Suppressor macrophage (primary cell): ENCODE results near the gene CRLF2.
A peak's percentile ranks its signal among the peaks of the same experiment; 100 is the strongest.
"Not testable (repeated sequence)": the region's sequence is repeated elsewhere in the genome, so short reads cannot be mapped to it uniquely, and the experiment has no call there.

Experiments used
- DNase-seq, 4 experiments: peaks; one replicate each; pipeline ENCODE4 v3.0.0-alpha.2; 2020 to 2022

The CRLF2 gene

DNA sequence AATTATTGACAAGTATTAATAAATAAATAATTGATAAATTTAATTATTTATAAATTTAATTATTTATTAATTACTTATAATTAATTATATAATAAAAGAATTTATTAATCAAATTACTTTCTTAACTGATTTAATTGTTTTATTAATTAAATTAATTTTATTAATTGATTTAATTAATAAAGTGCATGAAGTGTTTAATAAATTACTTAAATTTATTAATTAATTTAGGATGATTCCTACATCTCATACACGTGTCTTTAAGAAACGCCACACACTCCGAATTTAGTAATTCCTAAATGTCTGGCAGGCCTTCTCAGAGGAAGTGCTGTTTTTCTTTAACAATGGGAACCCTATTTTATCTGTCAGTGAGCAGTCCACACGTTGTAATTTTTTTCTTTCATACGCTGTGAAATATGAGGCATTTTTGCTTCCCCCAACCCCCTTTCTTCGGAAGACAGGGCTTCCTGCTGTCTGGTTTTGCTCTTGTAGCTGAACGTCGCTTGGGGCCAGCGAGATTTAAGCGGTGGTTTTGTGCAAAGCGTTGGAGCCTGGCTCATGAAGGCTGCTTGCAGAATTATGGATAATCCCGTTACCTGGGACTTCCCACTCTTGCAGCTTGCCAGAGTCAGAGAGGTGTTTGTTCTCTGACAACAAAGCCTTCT, 46.8 kb downstream of the CRLF2 start:
- peak; percentile 45 to 65 (median 60) for DNase-seq

DNA sequence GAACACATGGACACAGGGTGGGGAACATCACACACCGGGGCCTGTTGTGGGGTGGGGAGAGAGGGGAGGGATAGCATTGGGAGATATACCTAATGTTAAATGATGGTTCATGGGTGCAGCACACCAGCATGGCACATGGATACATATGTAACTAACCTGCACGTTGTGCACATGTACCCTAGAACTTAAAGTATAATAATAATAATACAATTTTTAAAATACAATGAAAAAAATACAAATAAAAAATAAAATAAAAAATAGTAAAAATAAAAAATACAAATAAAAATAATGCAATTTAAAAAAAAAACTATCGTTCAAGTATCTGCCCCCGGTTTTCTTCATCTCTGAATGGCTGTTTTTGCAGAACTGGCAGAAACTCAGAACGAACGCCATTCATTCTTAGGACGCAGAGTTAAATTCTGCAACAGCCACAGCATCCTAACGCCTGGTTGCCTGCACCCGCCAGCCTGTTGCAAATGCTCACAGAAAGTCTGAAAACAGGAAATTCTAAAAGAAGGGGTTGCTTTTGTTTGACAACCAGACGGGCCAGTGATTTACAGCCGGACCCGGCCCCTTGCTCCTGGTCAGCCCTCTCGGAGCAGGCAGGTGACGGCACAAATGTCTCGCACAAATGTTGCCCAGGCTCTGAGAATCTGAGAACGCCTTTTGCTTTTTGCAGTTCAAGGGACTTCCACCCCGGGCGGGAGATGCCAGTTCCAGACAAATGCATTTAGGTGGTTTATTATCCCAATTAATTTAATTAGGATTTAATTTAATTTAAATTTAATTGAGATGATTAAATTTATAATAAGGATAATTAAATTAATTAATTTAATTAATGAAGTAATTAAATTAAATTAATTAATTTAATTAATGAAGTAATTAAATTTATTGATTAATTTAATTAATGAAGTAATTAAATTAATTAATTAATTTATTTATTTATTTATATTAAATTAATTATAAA, 47.8 kb downstream of the CRLF2 start:
- peak; percentile 54 to 70 (median 64) for DNase-seq

DNA sequence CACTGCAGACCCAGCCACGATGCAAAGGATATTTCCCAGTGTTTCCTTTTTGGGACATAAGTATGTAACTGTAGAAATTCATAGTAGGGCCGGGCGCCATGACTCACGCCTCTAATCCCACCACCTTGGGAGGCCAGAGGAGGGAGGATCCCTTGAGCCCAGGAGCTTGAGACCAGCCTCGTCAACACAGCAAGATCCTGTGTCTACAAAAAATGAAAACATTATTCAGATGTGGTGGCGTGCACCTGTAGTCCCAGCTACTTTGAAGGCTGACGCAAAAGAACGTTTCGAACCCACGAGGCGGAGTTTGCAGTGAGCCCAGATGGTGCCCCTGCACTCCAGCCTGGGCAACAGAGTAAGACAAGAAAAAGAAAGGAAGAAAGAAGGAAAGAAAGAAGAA, 49.2 kb downstream of the CRLF2 start:
- DNase-seq = no peak

DNA sequence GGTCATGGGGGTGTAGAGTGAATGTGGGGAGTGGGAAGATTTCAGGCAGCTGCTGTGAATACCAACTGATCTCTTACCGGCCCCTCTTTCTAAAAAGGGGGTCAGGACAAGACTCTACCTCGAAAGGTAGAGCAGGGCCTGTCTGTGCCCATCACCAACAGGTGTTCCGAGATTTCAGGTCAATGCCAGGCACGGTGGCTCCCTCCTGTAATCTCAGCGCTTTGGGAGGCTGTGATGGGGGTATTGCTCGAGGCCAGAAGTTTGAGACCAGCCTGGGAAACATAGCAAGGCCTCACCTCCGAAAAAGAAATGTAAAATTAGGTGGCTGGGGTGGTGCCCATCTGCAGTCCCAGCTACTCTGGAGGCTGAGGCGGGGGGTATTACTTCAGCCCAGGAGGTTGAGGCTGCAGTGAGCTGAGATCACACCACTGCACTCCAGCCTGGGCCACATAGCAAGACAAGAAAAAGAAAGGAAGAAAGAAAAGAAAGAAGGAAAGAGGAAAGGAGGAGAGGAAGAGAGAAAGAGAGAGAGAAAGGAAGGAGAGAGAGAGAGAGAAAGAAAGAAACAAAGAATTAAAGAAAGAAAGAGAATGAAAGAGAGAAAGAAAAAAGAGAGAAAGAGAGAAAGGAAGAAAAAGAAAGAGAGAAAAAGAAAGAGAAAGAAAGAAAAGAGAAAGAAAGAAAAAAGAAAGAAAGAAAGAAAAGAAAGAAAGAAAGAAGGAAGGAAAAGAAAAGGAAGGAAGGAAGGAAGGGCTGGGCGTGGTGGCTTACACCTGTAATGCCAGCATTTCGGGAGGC, 50.1 kb downstream of the CRLF2 start:
- no peak for DNase-seq

DNA sequence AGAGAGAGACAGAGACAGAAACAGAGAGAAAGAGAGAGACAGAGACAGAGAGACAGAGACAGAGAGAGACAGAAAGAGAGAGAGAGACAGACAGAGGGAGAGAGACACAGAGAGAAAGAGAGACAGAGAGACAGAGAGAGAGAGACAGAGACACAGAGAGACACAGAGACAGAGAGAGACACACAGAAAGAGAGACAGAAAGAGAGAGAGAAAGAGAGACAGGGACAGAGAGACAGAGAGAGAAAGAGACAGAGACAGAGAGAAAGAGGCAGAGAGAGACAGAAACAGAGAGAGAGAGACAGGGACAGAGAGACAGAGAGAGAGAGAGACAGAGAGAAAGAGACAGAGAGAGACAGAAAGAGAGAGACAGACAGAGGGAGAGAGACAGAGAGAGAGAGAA, 52.9 kb downstream of the CRLF2 start:
- DNase-seq = no peak

DNA sequence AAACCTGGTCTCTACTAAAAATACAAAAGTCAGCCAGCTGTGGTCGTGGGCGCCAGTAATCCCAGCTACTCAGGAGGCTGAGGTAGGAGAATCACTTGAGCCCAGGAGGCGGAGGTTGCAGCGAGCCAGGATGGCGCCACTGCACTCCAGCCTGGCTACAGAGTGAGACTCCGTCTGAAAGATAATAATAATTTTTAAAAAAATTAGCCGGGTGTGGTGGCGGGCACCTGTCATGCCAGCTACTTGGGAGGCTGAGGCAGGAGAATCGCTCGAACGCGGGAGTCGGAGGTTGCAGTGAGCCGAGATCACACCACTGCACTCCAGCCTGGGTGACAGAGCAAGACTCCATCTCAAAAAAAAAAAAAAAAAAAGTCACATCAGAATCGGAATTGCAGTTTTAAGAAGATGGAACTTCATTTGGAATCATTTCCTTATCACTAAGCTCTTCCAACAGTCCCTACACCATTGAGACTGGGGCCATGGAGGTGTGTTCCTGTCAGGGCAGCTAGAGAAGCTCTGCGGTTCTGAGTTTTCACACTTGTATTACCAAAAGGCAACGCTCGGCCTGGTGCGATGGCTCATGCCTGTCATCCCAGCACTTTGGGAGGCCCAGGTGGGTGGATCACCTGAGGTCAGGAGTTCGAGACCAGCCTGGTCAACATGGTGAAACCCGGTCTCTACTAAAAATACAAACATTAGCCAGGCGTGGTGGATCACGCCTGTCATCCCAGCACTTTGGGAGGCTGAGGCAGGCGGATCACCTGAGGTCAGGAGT, 55.6 kb downstream of the CRLF2 start:
- not testable (repeated sequence) for DNase-seq

GRCh38 chrX:1153940-1154339, 58.5 kb downstream of the CRLF2 start:
- no peak for DNase-seq

- no peak for DNase-seq
These were observed 60.4 kb downstream of the CRLF2 start for GRCh38 chrX:1152090-1152489.

DNA sequence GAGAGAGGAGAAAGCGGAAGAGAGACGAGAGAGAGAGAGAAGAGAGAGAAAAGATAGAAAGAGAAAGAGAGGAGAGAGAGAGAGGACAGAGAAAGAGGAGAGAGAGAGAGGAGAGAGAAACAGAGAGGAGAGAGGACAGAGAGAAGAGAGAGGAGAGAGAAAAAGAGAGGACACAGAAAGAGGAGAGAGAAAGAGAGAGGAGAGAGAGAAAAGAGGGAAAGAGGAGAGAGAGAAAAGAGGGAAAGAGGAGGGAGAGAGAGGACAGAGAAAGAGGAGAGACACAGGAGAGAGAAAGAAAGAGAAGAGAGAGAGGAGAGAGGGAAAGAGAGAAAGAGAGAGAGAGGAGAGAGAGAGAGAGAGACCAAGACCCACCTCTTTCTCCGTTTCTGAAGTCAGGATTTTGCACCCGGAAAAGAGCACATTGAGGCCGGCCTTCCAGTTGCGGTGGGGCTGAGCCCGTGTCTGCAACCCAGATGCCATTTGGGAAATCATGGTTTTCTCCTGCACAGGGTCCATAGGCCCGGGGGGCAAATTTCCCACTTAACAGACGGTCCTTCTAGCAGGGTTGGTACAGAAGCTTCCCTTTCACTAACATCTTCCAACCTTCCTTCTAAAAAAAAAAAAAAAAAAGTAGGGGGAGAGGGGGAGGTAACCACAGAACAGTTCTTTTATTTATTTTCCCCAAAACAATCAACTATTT, 60.9 kb downstream of the CRLF2 start:
- DNase-seq = no peak

DNA sequence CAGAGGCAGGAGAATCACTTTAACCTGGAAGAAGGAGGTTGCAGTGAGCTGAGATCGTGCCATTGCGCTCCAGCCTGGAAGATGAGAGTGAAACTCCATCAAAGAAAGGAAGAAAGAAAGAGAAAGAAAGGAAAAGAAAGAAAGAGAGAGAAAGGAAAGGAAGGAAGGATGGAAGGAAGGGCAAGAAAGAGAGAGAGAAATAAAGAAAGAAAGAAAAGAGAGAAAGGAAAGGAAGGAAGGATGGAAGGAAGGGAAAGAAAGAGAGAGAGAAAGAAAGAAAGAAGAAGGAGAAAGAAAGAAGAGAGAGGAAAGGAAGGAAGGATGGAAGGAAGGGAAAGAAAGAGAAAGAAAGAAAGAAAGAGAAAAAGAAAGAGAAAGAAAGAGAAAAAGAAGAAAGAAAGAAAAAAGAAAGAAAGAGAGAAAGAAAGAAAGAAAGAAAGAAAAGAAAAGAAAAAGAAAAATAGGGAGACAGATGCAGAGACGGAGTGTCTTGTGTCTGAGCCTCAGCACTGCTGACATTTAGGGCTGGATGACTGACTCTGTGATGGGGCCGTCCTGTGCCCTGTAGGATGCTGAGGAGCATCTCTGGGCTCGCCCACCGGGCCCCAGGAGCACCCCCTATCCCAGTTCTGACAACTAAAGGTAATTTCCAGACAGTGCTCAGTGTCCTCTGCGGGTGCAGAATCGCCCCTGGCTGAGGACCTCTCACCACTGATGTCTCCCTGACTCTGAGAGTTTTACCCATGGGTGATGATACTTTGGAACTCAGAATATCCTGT, 61.7 kb downstream of the CRLF2 start:
- no peak for DNase-seq

DNA sequence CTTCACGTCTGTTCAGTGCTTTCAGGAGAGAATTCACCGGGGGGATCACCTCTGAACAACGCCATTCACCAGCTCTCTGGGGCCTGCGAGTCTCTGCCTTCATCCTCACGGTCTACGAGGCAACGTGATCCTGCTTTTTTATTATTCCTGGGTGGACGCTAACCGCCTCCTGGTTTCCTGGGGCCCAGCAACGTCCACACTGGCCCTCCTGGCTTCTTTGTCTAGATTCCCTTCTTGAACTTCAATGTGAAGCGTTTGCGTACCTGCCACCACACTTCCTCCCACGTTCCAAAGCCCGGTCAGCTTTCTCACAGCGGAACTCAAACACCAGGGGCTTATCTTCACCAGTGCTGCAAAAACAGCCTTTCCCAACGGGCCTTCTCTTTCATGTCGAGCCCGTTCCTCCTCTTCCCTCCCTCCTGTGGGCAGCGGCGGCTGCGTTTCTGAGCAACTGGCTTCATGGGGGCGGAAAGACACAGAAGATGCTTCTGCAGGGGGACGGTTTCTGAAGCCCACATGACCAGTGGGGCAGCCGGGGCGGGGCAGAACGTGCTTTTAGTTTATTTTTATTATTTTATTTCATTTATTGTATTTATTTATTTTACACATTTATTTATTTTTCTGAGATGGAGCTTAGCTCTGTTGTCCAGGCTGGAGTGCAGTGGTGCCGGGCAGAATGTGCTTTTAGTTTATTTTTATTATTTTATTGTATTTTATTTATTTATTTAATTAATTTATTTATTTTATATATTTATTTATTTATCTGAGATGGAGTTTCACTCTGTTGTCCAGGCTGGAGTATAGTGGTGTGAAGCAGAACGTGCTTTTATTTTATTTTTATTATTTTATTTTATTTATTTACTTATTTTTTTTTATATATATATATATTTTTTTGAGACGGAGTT, 64.6 kb downstream of the CRLF2 start:
- DNase-seq = no peak

DNA sequence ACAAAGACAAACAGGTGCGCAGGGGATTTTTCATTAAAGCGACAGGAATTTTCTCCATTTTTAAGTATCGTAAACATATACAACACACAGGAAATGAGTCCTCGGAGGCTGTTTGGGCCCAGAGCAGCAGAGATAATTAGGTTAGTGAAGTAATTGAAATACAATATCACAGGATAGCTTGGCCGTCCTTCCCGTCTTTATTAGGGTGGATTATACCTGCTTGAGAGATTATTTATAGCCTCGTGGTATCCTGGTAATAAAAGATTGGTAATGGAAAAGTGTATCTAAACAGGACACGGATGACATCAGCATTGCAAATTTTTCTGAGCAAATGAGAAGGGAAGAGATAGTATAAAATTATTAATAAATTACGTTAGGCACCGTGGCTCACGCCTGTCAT, 68.2 kb downstream of the CRLF2 start:
- no peak for DNase-seq
